HAP-1 (cell line): ENCODE results near the gene ROBO2.

Source experiments
- DNase-seq, 2 experiments: peaks; one replicate each; pipeline ENCODE4 v3.0.0-alpha.2; 2016 to 2020; ENCODE audit warnings: low spot score in 2 of 2
- H3K27me3 ChIP-seq: fragments of 250-450 bp; sonication (Bioruptor Pico); 2 replicates; pipeline ENCODE4 v1.5.1; 2020; ENCODE audit warnings: low read depth, mild to moderate bottlenecking, moderate library complexity
- H3K36me3 ChIP-seq: fragments of 250-450 bp; sonication (Bioruptor Pico); replicated peaks from 2 replicates; pipeline ENCODE4 v1.5.1; 2020; ENCODE audit warnings: mild to moderate bottlenecking
- H3K4me1 ChIP-seq: fragments of 250-450 bp; sonication (Bioruptor Pico); 2 replicates; pipeline ENCODE4 v1.5.1; 2020; ENCODE audit warnings: mild to moderate bottlenecking
- H3K4me3 ChIP-seq: fragments of 250-450 bp; sonication (Bioruptor Pico); 2 replicates; pipeline ENCODE4 v1.5.1; 2020; ENCODE audit warnings: mild to moderate bottlenecking, moderate library complexity
- H3K9me3 ChIP-seq: fragments of 250-450 bp; sonication (Bioruptor Pico); 2 replicates; pipeline ENCODE4 v1.5.1; 2020; ENCODE audit warnings: mild to moderate bottlenecking, moderate library complexity
- in situ Hi-C: fragments of 300-500 bp; cut with MboI; formaldehyde crosslinking; loops from 3 replicates; pipeline ENCODE4 v1.14.3; 2020; ENCODE audit warnings: low sequenced_read_pairs, inconsistent platforms, mixed read lengths

Gene ROBO2

DNA sequence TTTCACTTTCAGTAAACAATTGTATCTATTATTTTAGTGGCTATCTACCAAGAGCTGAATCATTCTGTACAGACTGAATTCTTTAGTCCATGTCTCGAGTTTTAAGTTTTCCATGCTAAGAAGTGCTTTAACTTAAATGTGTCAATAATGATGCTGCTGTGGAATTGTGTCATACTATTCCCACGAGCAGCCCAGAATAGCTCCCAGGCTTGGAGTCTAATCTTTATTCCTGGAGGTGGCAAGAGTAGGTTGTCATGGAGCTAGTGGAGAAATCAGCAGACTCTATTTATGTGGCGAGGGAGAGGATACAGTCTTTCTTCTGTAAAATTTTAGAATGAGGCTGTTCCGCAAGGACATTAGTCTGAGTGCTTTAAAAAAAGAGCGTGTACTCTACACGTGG lies 207.2 kb downstream of the ROBO2 start:
- H3K4me1 ChIP-seq = peaks cover 24% of the 10 kb centered on the region
- no peaks in the 10 kb centered on the region for H3K9me3 ChIP-seq

DNA sequence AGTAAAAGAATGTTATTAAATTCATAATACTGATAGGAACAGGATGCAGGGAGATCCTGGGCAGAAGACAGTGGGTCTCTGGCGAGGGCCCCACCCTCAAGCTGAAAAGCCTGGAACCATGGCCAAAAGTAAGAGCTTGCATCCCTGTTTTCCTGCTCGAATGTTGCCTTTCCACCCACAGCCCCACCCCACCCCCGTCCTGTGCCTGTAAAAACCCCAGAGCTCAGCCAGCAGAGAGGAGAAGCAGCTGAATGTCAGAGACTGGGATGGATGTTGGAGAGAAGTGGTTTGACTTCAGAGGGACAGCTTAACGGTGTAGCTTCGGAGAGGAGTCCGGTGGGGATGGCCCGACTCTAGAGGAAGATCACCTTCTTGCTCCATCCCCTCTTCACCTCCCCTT lies 207.9 kb downstream of the ROBO2 start:
- H3K4me1 ChIP-seq = peaks cover 24% of the 10 kb centered on the region
- in situ Hi-C loops = no loop called here
- peak in 1 of 2 experiments; percentile 29 for DNase-seq
- H3K9me3 ChIP-seq = no peaks in the 10 kb centered on the region
- H3K4me3 ChIP-seq = no peak overlapping the region
- H3K36me3 ChIP-seq = no peaks in the 10 kb centered on the region
- no peaks in the 10 kb centered on the region for H3K27me3 ChIP-seq

More for the DNA sequence above, 207.2 kb downstream of the ROBO2 start:
- Histone ChIP-seq H3K27me3 (no peaks in the 10 kb centered on the region), H3K4me3 (no peak overlapping the region), H3K36me3 (no peaks in the 10 kb centered on the region)
- peak; percentile 52 to 73 for DNase-seq
- in situ Hi-C loops = no loop called here

- no peak for DNase-seq
- Histone ChIP-seq H3K36me3 (no peaks in the 10 kb centered on the region), H3K4me1 (peaks cover 24% of the 10 kb centered on the region), H3K9me3 (no peaks in the 10 kb centered on the region), H3K27me3 (no peaks in the 10 kb centered on the region), H3K4me3 (no peak overlapping the region)
- in situ Hi-C loops = no loop called here
Measured at GRCh38 chr3:77248420-77248819, 208.5 kb downstream of the ROBO2 start.

GRCh38 chr3:77251136-77251535 lies 211.2 kb downstream of the ROBO2 start:
- DNase-seq = no peak
- Histone ChIP-seq H3K36me3 (no peaks in the 10 kb centered on the region), H3K27me3 (no peaks in the 10 kb centered on the region), H3K9me3 (no peaks in the 10 kb centered on the region), H3K4me1 (peaks cover 23% of the 10 kb centered on the region), H3K4me3 (no peak overlapping the region)
- in situ Hi-C loops = loop anchor here (5.0 kb wide), 1 partner anchor 214 kb away; no protein-coding TSS in a partner anchor

DNA sequence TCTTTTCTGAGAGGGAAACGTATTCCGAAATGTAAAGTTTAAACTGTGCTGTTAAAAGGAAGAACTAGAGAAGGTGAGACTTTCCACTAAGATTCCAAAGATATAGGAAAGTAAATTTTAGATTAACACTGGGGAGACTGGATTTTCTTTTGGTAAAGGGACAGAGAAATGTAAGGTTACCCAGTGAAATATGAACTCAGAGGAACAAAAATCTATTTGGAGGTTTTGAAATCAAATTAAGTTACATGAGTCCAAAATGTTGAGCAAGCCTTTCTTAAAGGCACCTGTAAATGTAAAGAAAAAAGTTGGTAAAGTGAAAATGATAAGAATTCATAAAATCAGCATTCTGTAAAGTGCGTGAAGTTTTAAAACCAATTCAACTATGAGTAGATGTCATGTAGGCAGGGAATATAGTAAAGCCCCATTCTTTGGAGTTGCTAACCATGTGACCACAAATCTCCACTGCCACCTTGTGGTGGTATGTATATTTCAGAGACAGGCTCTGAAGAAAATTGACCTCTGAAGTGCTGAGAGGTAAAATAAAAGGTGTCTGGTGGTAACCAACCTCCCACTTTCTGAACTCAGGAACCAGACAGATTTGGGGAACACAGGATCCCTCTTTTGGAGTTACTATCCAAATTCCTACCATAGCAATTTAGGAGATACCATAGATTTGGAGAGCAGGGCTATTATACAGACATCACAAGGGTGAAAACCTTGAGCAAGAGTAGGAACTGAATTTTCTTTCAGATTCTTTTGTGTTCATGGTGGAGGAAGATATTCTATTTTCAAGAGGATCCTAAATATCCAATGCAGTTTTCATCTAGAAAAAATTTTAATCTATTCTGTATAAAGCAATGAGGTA lies 215.3 kb downstream of the ROBO2 start:
- no peaks in the 10 kb centered on the region for H3K9me3 ChIP-seq
- no peaks in the 10 kb centered on the region for H3K27me3 ChIP-seq
- no peaks in the 10 kb centered on the region for H3K36me3 ChIP-seq
- H3K4me1 ChIP-seq = peaks cover 4% of the 10 kb centered on the region; the same call in 1 of the 2 replicates
- no peak overlapping the region for H3K4me3 ChIP-seq
- peak; percentile 72 to 79 for DNase-seq
- in situ Hi-C loops = loop anchor here (5.0 kb wide), 1 partner anchor 218 kb away; no protein-coding TSS in a partner anchor

DNA sequence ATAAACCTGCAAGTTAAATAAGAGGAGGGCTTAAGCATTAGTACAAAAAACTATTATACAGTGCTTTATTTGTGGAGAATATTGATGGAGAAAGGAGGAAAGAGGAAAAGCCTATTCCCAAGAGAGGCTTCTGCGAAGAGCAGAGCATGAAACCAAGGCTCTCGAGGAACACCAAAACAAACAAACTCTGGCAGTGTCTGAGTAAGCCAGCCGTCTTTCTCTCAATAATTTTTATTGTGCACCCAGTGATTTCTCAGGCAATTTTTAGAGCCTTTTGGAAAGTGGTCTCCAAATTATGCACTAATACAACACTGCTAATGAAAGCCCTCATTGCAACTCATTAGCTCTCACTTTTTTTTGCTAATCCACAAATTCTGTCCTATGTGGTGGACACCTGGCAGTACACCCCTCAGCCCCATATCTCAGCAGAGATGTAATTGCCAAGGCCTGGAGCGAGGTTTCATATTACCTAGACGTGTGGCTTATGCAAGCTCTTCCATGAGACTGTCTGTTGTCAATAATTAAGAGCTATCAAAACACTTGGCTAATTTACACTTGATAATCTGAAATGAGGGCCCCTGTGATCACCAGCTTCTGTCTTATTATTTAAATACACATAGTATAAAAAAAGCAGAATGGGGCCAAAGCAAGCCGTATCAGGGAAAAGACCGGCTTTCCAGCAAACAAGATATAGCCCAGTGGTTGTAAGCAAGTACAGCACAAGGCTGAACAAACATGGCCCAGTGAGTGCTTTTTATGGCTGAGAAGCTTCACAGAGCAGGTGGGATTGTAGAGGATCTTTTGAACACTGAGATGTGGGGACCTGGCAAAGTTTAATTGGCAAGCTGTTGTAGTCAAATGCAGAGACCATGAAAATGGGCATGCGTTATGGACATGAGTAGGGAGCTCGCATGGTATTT lies 216.9 kb downstream of the ROBO2 start:
- Histone ChIP-seq H3K4me1 (peaks cover 10% of the 10 kb centered on the region), H3K4me3 (no peak overlapping the region), H3K36me3 (no peaks in the 10 kb centered on the region), H3K27me3 (no peaks in the 10 kb centered on the region), H3K9me3 (no peaks in the 10 kb centered on the region)
- in situ Hi-C loops = no loop called here
- no peak for DNase-seq

DNA sequence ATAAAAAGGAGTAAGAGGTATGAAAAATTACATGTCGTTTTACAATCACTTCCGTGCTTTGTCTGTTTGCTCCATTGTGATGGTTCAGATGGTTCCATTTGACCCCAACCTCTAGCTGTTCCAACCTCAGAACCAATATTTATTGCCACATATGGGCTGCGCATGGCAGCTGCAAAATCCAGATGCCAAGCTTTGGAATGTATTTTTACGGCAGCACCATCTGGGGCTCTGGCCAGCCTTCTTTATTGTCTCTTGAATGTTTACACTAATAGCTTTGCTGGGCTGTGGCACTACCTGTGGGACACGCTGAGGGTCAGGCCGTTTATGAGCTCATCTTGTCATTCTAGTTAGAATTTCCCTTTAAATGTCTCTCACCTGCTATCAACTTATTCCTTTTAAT lies 219.8 kb downstream of the ROBO2 start:
- no peak for DNase-seq
- in situ Hi-C loops = no loop called here
- H3K4me3 ChIP-seq = no peak overlapping the region
- no peaks in the 10 kb centered on the region for H3K27me3 ChIP-seq
- H3K4me1 ChIP-seq = peaks cover 10% of the 10 kb centered on the region
- no peaks in the 10 kb centered on the region for H3K9me3 ChIP-seq
- H3K36me3 ChIP-seq = no peaks in the 10 kb centered on the region

- Histone ChIP-seq H3K36me3 (no peaks in the 10 kb centered on the region), H3K4me1 (peaks cover 6% of the 10 kb centered on the region; the same call in 1 of the 2 replicates), H3K9me3 (no peaks in the 10 kb centered on the region), H3K27me3 (no peaks in the 10 kb centered on the region), H3K4me3 (no peak overlapping the region)
- no peak for DNase-seq
- in situ Hi-C loops = no loop called here
Measured at GRCh38 chr3:77262361-77262760, 222.5 kb downstream of the ROBO2 start.

DNA sequence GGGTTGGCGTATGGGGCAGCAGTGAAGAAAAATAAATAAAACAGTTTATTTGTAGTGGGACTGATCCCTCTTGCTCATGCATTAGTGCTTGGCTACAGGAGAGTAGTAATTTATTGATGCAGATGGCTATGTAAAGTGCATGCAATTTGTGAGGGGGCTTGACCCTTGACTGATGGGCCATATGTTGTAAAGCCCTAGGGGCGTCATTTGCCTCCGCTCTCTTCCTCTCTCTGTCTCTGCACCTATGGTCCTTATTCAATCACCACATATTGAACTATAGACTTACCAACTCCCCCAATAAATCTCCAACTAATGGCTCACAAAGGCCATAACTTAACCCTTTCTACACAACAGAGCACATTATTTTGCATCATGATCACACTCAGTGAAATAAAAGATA lies 227.7 kb downstream of the ROBO2 start:
- H3K27me3 ChIP-seq = no peaks in the 10 kb centered on the region
- in situ Hi-C loops = no loop called here
- no peak for DNase-seq
- H3K4me3 ChIP-seq = no peak overlapping the region
- no peaks in the 10 kb centered on the region for H3K36me3 ChIP-seq
- H3K4me1 ChIP-seq = peaks cover 11% of the 10 kb centered on the region; the same call in 1 of the 2 replicates
- H3K9me3 ChIP-seq = no peaks in the 10 kb centered on the region

DNA sequence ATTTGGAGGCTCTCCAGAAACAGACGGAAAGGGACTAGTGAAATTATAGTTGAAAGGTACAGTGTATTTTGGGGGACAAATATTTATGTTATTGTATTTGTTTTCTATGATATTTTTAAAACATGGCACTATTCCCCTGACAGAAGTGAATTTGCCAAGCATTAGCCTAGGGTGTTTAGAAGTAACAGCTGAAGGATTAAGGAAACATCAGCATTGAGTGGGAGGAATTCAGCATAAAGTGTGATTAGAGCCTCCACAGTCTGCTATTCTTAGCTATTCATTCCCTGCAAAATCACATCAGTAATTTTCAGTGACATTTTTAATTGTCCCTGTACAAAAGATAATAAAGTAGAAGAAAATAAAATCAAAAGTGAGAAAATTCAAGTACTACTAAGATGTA lies 231.4 kb downstream of the ROBO2 start:
- in situ Hi-C loops = no loop called here
- no peaks in the 10 kb centered on the region for H3K36me3 ChIP-seq
- no peak for DNase-seq
- H3K27me3 ChIP-seq = no peaks in the 10 kb centered on the region
- no peak overlapping the region for H3K4me3 ChIP-seq
- H3K4me1 ChIP-seq = peaks cover 15% of the 10 kb centered on the region; the same call in 1 of the 2 replicates
- no peaks in the 10 kb centered on the region for H3K9me3 ChIP-seq

DNA sequence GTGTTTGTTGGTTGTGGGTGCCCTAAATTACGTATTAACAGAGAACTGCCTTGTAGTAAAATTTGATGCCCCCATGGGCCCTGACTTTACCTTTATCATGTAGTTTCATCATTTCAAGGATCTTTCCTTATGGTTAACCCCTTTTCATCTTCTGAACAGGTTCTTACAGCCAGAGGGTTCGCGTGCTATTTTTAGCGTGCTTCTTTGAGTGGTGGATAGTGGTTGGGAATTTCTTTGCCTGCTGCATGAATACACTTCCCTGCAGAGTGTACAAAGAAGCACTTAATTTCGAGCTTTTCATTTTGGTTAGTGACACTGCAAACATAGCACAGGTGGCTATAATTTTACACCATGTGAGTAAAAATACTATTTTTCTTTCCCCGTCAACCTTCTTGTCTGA lies 231.8 kb downstream of the ROBO2 start:
- Histone ChIP-seq H3K36me3 (no peaks in the 10 kb centered on the region), H3K9me3 (no peaks in the 10 kb centered on the region), H3K4me1 (peaks cover 15% of the 10 kb centered on the region; the same call in 1 of the 2 replicates), H3K4me3 (no peak overlapping the region), H3K27me3 (no peaks in the 10 kb centered on the region)
- in situ Hi-C loops = no loop called here
- no peak for DNase-seq

DNA sequence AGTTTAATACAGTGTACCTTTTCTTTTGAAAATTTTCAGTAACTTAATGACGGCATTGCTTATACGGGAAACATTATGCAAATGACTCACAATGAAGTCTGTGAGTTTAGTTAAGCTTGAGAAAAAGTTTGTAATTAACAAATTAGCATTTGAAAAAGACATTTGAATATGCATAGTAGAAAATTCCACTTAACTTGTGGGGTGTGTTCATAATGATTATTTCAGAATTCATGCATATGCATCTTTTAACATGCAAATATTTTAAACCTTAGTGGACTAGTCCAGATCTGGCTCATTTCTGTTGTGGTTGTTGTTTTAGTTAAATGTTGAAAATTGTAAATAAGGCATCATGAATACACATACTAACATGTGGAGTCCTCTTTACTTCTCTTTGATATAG lies 239.4 kb downstream of the ROBO2 start:
- Histone ChIP-seq H3K9me3 (no peaks in the 10 kb centered on the region), H3K4me1 (peaks cover 36% of the 10 kb centered on the region), H3K4me3 (no peak overlapping the region), H3K36me3 (no peaks in the 10 kb centered on the region), H3K27me3 (no peaks in the 10 kb centered on the region)
- DNase-seq = peak in 1 of 2 experiments; percentile 62
- in situ Hi-C loops = no loop called here

GRCh38 chr3:77281721-77282120 lies 241.8 kb downstream of the ROBO2 start:
- DNase-seq = peak in 1 of 2 experiments; percentile 61
- Histone ChIP-seq H3K4me1 (peaks cover 37% of the 10 kb centered on the region), H3K9me3 (no peaks in the 10 kb centered on the region), H3K27me3 (no peaks in the 10 kb centered on the region), H3K4me3 (no peak overlapping the region), H3K36me3 (no peaks in the 10 kb centered on the region)
- in situ Hi-C loops = no loop called here

- peaks cover 34% of the 10 kb centered on the region for H3K4me1 ChIP-seq
- H3K27me3 ChIP-seq = no peaks in the 10 kb centered on the region
- no peaks in the 10 kb centered on the region for H3K9me3 ChIP-seq
- in situ Hi-C loops = no loop called here
- no peak for DNase-seq
- no peaks in the 10 kb centered on the region for H3K36me3 ChIP-seq
- H3K4me3 ChIP-seq = no peak overlapping the region
Measured at GRCh38 chr3:77283108-77283507, 243.2 kb downstream of the ROBO2 start.
